ENCODE data around the gene NRM.

NRM gene

GRCh38 chr6:30703821-30704220 is 13.0 kb upstream of the NRM start:
- Histone ChIP-seq H3K36me3 (peaks cover 57 to 100% (median 94%) of the 10 kb centered on the region in 11 experiments), H3K9ac (no peak overlapping the region), H3K9me3 (replicated peaks in 1 of 11) (no peaks in the 10 kb centered on the region), H3K4me2 (peak overlapping the region in 4 of 11 experiments; percentile 2 to 20 (median 4); a peak in 1 of 22 replicates), H3K27me3 (no peaks in the 10 kb centered on the region), H3K27ac (0 out of 22 replicates have a peak overlapping the region, but pooled peaks of 1 of the 11 experiments have one; percentile 1), H4K20me1 (no peaks in the 10 kb centered on the region; a peak in 1 of 22 replicates), H3K4me1 (peaks cover 0 to 30% (median 5%) of the 10 kb centered on the region in 10 experiments; a peak in 8 of 20 replicates), H3K4me3 (no peak overlapping the region)
- no peak for TF ChIP-seq Cebpa-rat (IDR thresholded peaks at IDR 0.05)

GRCh38 chr6:30703011-30703410 is 12.2 kb upstream of the NRM start:
- H3K4me2 ChIP-seq = no peak overlapping the region
- H4K20me1 ChIP-seq = no peaks in the 10 kb centered on the region; a peak in 1 of 22 replicates
- no peaks in the 10 kb centered on the region for H3K9me3 ChIP-seq (replicated peaks in 1 of 11)
- no peak for TF ChIP-seq Cebpa-rat (IDR thresholded peaks at IDR 0.05)
- no peaks in the 10 kb centered on the region for H3K27me3 ChIP-seq
- H3K4me3 ChIP-seq = no peak overlapping the region
- no peak overlapping the region for H3K27ac ChIP-seq
- peaks cover 0 to 30% (median 5%) of the 10 kb centered on the region in 10 experiments; a peak in 8 of 20 replicates for H3K4me1 ChIP-seq
- H3K9ac ChIP-seq = 0 out of 22 replicates have a peak overlapping the region, but pooled peaks of 1 of the 11 experiments have one; percentile 13
- peaks cover 54 to 100% (median 93%) of the 10 kb centered on the region in 11 experiments for H3K36me3 ChIP-seq

GRCh38 chr6:30700340-30700739 is 9.6 kb upstream of the NRM start:
- peaks cover 0 to 30% (median 9%) of the 10 kb centered on the region in 10 experiments; a peak in 11 of 20 replicates for H3K4me1 ChIP-seq
- no peaks in the 10 kb centered on the region; a peak in 1 of 22 replicates for H4K20me1 ChIP-seq
- peak overlapping the region in 3 of 11 experiments; percentile 2 to 41 (median 34); a peak in 5 of 22 replicates for H3K4me2 ChIP-seq
- no peak overlapping the region for H3K9ac ChIP-seq
- peaks cover 30 to 85% (median 72%) of the 10 kb centered on the region in 11 experiments for H3K36me3 ChIP-seq
- no peaks in the 10 kb centered on the region for H3K27me3 ChIP-seq
- no peak overlapping the region for H3K4me3 ChIP-seq
- TF ChIP-seq Cebpa-rat (IDR thresholded peaks at IDR 0.05) = no peak
- H3K9me3 ChIP-seq (replicated peaks in 1 of 11) = no peaks in the 10 kb centered on the region
- H3K27ac ChIP-seq = no peak overlapping the region

GRCh38 chr6:30696432-30696831 is 5.6 kb upstream of the NRM start:
- H3K9me3 ChIP-seq (replicated peaks in 1 of 11) = no peaks in the 10 kb centered on the region
- no peak overlapping the region for H3K27ac ChIP-seq
- H3K4me2 ChIP-seq = no peak overlapping the region
- H3K27me3 ChIP-seq = no peaks in the 10 kb centered on the region
- no peak overlapping the region for H3K4me3 ChIP-seq
- no peak for TF ChIP-seq Cebpa-rat (IDR thresholded peaks at IDR 0.05)
- H4K20me1 ChIP-seq = no peaks in the 10 kb centered on the region
- peaks cover 0 to 46% (median 32%) of the 10 kb centered on the region in 11 experiments; a peak in 19 of 22 replicates for H3K36me3 ChIP-seq
- peaks cover 9 to 27% (median 15%) of the 10 kb centered on the region in 10 experiments for H3K4me1 ChIP-seq
- no peak overlapping the region for H3K9ac ChIP-seq

- Histone ChIP-seq H4K20me1 (peaks cover 0 to under 1% (median 0%) of the 10 kb centered on the region in 11 experiments; a peak in 3 of 22 replicates), H3K27me3 (no peaks in the 10 kb centered on the region), H3K9me3 (replicated peaks in 1 of 11) (no peaks in the 10 kb centered on the region), H3K4me1 (peaks cover 35 to 50% (median 39%) of the 10 kb centered on the region in 10 experiments), H3K4me2 (peak overlapping the region; percentile 77 to 100 (median 99)), H3K36me3 (peaks cover 0 to 1% (median 0%) of the 10 kb centered on the region in 11 experiments; a peak in 2 of 22 replicates), H3K9ac (peak overlapping the region; percentile 2 to 100 (median 99); a peak in 21 of 22 replicates), H3K27ac (peak overlapping the region in 9 of 11 experiments; percentile 95 to 100 (median 99); a peak in 18 of 22 replicates), H3K4me3 (peak overlapping the region; percentile 83 to 100 (median 96))
- no peak for TF ChIP-seq Cebpa-rat (IDR thresholded peaks at IDR 0.05)
Observed at GRCh38 chr6:30691208-30691847, 544 bp upstream of the NRM start.

- Histone ChIP-seq H3K36me3 (peaks cover 0 to 9% (median 7%) of the 10 kb centered on the region in 11 experiments; a peak in 15 of 22 replicates), H3K9ac (peak overlapping the region; percentile 91 to 100 (median 99)), H3K4me1 (peaks cover 33 to 44% (median 38%) of the 10 kb centered on the region in 10 experiments), H3K27me3 (no peaks in the 10 kb centered on the region), H4K20me1 (peaks cover 7 to 14% (median 9%) of the 10 kb centered on the region in 11 experiments; a peak in 14 of 22 replicates), H3K4me2 (peak overlapping the region; percentile 97 to 100 (median 99)), H3K4me3 (peak overlapping the region; percentile 83 to 100 (median 96)), H3K9me3 (replicated peaks in 1 of 11) (no peaks in the 10 kb centered on the region), H3K27ac (peak overlapping the region; percentile 91 to 100 (median 99); a peak in 21 of 22 replicates)
- TF ChIP-seq Cebpa-rat (IDR thresholded peaks at IDR 0.05) = no peak
Observed at GRCh38 chr6:30689985-30690384, 799 bp downstream of the NRM start.

- no peaks in the 10 kb centered on the region for H3K9me3 ChIP-seq (replicated peaks in 1 of 11)
- peaks cover 0 to 14% (median 13%) of the 10 kb centered on the region in 11 experiments; a peak in 19 of 22 replicates for H3K36me3 ChIP-seq
- peak overlapping the region; percentile 91 to 100 (median 99) for H3K27ac ChIP-seq
- no peaks in the 10 kb centered on the region for H3K27me3 ChIP-seq
- peak overlapping the region; percentile 83 to 100 (median 96) for H3K4me3 ChIP-seq
- peaks cover 33 to 44% (median 38%) of the 10 kb centered on the region in 10 experiments for H3K4me1 ChIP-seq
- peak overlapping the region; percentile 97 to 100 (median 99) for H3K4me2 ChIP-seq
- H4K20me1 ChIP-seq = peaks cover 7 to 20% (median 13%) of the 10 kb centered on the region in 11 experiments; a peak in 16 of 22 replicates
- H3K9ac ChIP-seq = peak overlapping the region; percentile 91 to 100 (median 99)
- no peak for TF ChIP-seq Cebpa-rat (IDR thresholded peaks at IDR 0.05)
Observed at GRCh38 chr6:30689022-30689865, 1.5 kb downstream of the NRM start.

- H3K27me3 ChIP-seq = no peaks in the 10 kb centered on the region
- H3K4me1 ChIP-seq = peaks cover 33 to 44% (median 38%) of the 10 kb centered on the region in 10 experiments
- H3K27ac ChIP-seq = peak overlapping the region; percentile 91 to 100 (median 99)
- peak overlapping the region; percentile 83 to 100 (median 96) for H3K4me3 ChIP-seq
- H4K20me1 ChIP-seq = peaks cover 7 to 26% (median 20%) of the 10 kb centered on the region in 11 experiments; a peak in 16 of 22 replicates
- no peaks in the 10 kb centered on the region for H3K9me3 ChIP-seq (replicated peaks in 1 of 11)
- H3K36me3 ChIP-seq = peaks cover under 1 to 20% (median 18%) of the 10 kb centered on the region in 11 experiments; a peak in 20 of 22 replicates
- no peak for TF ChIP-seq Cebpa-rat (IDR thresholded peaks at IDR 0.05)
- H3K4me2 ChIP-seq = peak overlapping the region; percentile 97 to 100 (median 99)
- H3K9ac ChIP-seq = peak overlapping the region; percentile 91 to 100 (median 99)
Observed at GRCh38 chr6:30688569-30688968, 2.2 kb downstream of the NRM start.
